DND-41 (cell line): ENCODE measurements around the gene PHYH.

ENCODE experiments used
- CTCF ChIP-seq: IDR thresholded peaks from 2 replicates; pipeline ENCODE4 v1.5.1; 2012; ENCODE audit warnings: borderline replicate concordance, low read length, moderate library complexity, mild to moderate bottlenecking; ENCODE audit not compliant: poor library complexity, severe bottlenecking; ENCODE audit errors: extremely low read depth
- EZH2 ChIP-seq: IDR thresholded peaks from 3 replicates; pipeline ENCODE4 v1.6.1; 2012; ENCODE audit warnings: borderline replicate concordance, low read depth, mild to moderate bottlenecking, moderate library complexity, low read length, inconsistent platforms; ENCODE audit not compliant: severe bottlenecking

GRCh38 chr10:13340626-13341376 lies 40.9 kb upstream of the PHYH start:
- TF ChIP-seq CTCF (no peak), EZH2 (no peak)
